Caco-2 (cell line): ENCODE data around the gene CMTM2. TPM values are rescaled to one million over a fixed set of nuclear protein-coding genes. Genes with fewer than 3 reads are reported as not detected.

Experiments used
- BruUV-seq: library from RNA; stranded (reverse); fragments of 400-500 nt; replicated peaks from 2 replicates; lab custom pipeline; 2021; lab: Mats Ljungman, UMichigan
- CTCF ChIA-PET: fragments of 300-600 bp; sonication (Branson Sonifier 250); formaldehyde crosslinking; loops from one replicate; lab custom pipeline; 2022; ENCODE audit warnings: antibody characterized with exemption; lab: Charles Lee
- POLR2A ChIA-PET: fragments of 300-600 bp; sonication (Branson Sonifier 250); formaldehyde crosslinking; loops from one replicate; lab custom pipeline; 2022; ENCODE audit warnings: antibody characterized with exemption; lab: Charles Lee
- DNase-seq, 2 experiments: peaks; one replicate each; pipeline versions ENCODE4 v3.0.0 to v3.0.0-alpha.2; 2020 to 2022
- H3K27me3 ChIP-seq: replicated peaks from 2 replicates; pipeline ENCODE4 v1.6.0; 2011; ENCODE audit warnings: low read length; ENCODE audit not compliant: control insufficient read depth, insufficient read depth
- H3K36me3 ChIP-seq: 2 replicates; pipeline ENCODE4 v1.5.1; 2011; ENCODE audit warnings: low read length; ENCODE audit not compliant: control insufficient read depth, insufficient read depth
- H3K4me1 ChIP-seq: fragments of 250-450 bp; sonication (Bioruptor Pico); 2 replicates; pipeline ENCODE4 v1.5.1; 2020; ENCODE audit warnings: mild to moderate bottlenecking
- H3K4me3 ChIP-seq: 2 replicates; pipeline ENCODE4 v1.5.1; 2011; ENCODE audit warnings: low read depth, mild to moderate bottlenecking, control low read depth, low read length
- H3K9me3 ChIP-seq: fragments of 250-450 bp; sonication (Bioruptor Pico); 2 replicates; pipeline ENCODE4 v1.5.1; 2020; ENCODE audit warnings: mild to moderate bottlenecking, moderate library complexity
- H3K27ac Mint-ChIP-seq: one replicate; pipeline ENCODE4 v1.8.0; 2022; ENCODE audit warnings: mixed read lengths; ENCODE audit not compliant: unreplicated experiment
- H3K27me3 Mint-ChIP-seq: one replicate; pipeline ENCODE4 v1.8.0; 2022; ENCODE audit warnings: mixed read lengths; ENCODE audit not compliant: insufficient read depth, unreplicated experiment
- H3K36me3 Mint-ChIP-seq: one replicate; pipeline ENCODE4 v1.8.0; 2022; ENCODE audit warnings: mild to moderate bottlenecking, mixed read lengths; ENCODE audit not compliant: insufficient read depth, unreplicated experiment
- H3K4me1 Mint-ChIP-seq: one replicate; pipeline ENCODE4 v1.8.0; 2022; ENCODE audit warnings: low read depth, mixed read lengths; ENCODE audit not compliant: unreplicated experiment
- H3K4me3 Mint-ChIP-seq: one replicate; pipeline ENCODE4 v1.8.0; 2022; ENCODE audit warnings: mild to moderate bottlenecking, moderate library complexity, mixed read lengths; ENCODE audit not compliant: unreplicated experiment
- H3K9me3 Mint-ChIP-seq: one replicate; pipeline ENCODE4 v1.8.0; 2022; ENCODE audit warnings: mixed read lengths; ENCODE audit not compliant: unreplicated experiment
- CTCF ChIP-seq, 2 experiments: fragments of 200-600 bp in 1 of 2; IDR thresholded peaks; 1 replicate in 1 of 2; 2 replicates in 1 of 2; pipeline versions ENCODE4 v1.5.1 to v1.8.0; 2011 to 2022; ENCODE audit warnings: antibody characterized with exemption in 1 of 2, control low read depth in 1 of 2, inconsistent platforms in 1 of 2, low read depth in 1 of 2, low read length in 1 of 2, mild to moderate bottlenecking in 1 of 2, moderate library complexity in 1 of 2; ENCODE audit not compliant: insufficient read depth in 1 of 2, severe bottlenecking in 1 of 2, unreplicated experiment in 1 of 2
- intact Hi-C: fragments of 100-400 bp; cut with micrococcal nuclease; formaldehyde crosslinking; loops from one replicate; pipeline ENCODE4 v1.10.0; 2022; ENCODE audit not compliant: unreplicated experiment
- total RNA-seq: library from RNA; stranded (reverse); gene quantifications from 2 replicates; pipeline ENCODE4 v1.2.3, GENCODE V29; 2022

Gene CMTM2
- total RNA-seq, 1 experiment from 2014 or later = not detected

GRCh38 chr16:66536525-66536924, 42.7 kb upstream of the CMTM2 start:
- no peak for DNase-seq
- intact Hi-C loops = no loop called here
- Mint-ChIP-seq H3K4me3 (no peak overlapping the region), H3K9me3 (no peaks in the 10 kb centered on the region), H3K27ac (no peak overlapping the region), H3K36me3 (no peaks in the 10 kb centered on the region), H3K4me1 (peaks cover 6% of the 10 kb centered on the region), H3K27me3 (no peaks in the 10 kb centered on the region)
- no TSS peak for BruUV-seq
- Histone ChIP-seq H3K4me3 (no peak overlapping the region), H3K27me3 (no peaks in the 10 kb centered on the region), H3K36me3 (no peaks in the 10 kb centered on the region), H3K9me3 (no peaks in the 10 kb centered on the region), H3K4me1 (peaks cover 5% of the 10 kb centered on the region)
- no peak for TF ChIP-seq CTCF (IDR thresholded peaks at IDR 0.05; ENCODE audit: insufficient read depth in 1 of 2, low read depth in 1 of 2, low read length in 1 of 2, severe bottlenecking in 1 of 2, unreplicated experiment in 1 of 2)
- CTCF ChIA-PET = interaction anchor here (0.7 kb wide), 1 partner anchor 16 kb away, joined by 3 read pairs; the partner anchor contains the start of gene CKLF
- POLR2A ChIA-PET = no interaction called here

GRCh38 chr16:66537236-66537635, 42.0 kb upstream of the CMTM2 start:
- Histone ChIP-seq H3K4me3 (no peak overlapping the region), H3K27me3 (no peaks in the 10 kb centered on the region), H3K4me1 (peaks cover 5% of the 10 kb centered on the region), H3K36me3 (no peaks in the 10 kb centered on the region), H3K9me3 (no peaks in the 10 kb centered on the region)
- DNase-seq = no peak
- CTCF ChIA-PET = no interaction called here
- H3K9me3 Mint-ChIP-seq = no peaks in the 10 kb centered on the region
- POLR2A ChIA-PET = no interaction called here
- intact Hi-C loops = no loop called here
- BruUV-seq = no TSS peak
- no peak for TF ChIP-seq CTCF (IDR thresholded peaks at IDR 0.05; ENCODE audit: insufficient read depth in 1 of 2, low read depth in 1 of 2, low read length in 1 of 2, severe bottlenecking in 1 of 2, unreplicated experiment in 1 of 2)
- peaks cover 6% of the 10 kb centered on the region for H3K4me1 Mint-ChIP-seq
- no peak overlapping the region for H3K27ac Mint-ChIP-seq
- no peaks in the 10 kb centered on the region for H3K27me3 Mint-ChIP-seq
- H3K36me3 Mint-ChIP-seq = no peaks in the 10 kb centered on the region
- H3K4me3 Mint-ChIP-seq = no peak overlapping the region

- no peaks in the 10 kb centered on the region for H3K27me3 ChIP-seq
These were observed 40.4 kb upstream of the CMTM2 start for GRCh38 chr16:66538910-66539309.

More at GRCh38 chr16:66538910-66539309, 40.4 kb upstream of the CMTM2 start:
- intact Hi-C loops = no loop called here
- H3K4me1 Mint-ChIP-seq = peaks cover 6% of the 10 kb centered on the region
- no peak for DNase-seq
- POLR2A ChIA-PET = no interaction called here
- no peaks in the 10 kb centered on the region for H3K36me3 Mint-ChIP-seq
- H3K36me3 ChIP-seq = no peaks in the 10 kb centered on the region
- no peaks in the 10 kb centered on the region for H3K9me3 Mint-ChIP-seq
- H3K4me1 ChIP-seq = peaks cover 5% of the 10 kb centered on the region
- H3K4me3 ChIP-seq = no peak overlapping the region
- TF ChIP-seq CTCF (IDR thresholded peaks at IDR 0.05; ENCODE audit: insufficient read depth in 1 of 2, low read depth in 1 of 2, low read length in 1 of 2, severe bottlenecking in 1 of 2, unreplicated experiment in 1 of 2) = no peak
- no peaks in the 10 kb centered on the region for H3K27me3 Mint-ChIP-seq
- CTCF ChIA-PET = no interaction called here
- no peak overlapping the region for H3K4me3 Mint-ChIP-seq
- no TSS peak for BruUV-seq
- H3K27ac Mint-ChIP-seq = no peak overlapping the region
- no peaks in the 10 kb centered on the region for H3K9me3 ChIP-seq
